ENCODE results near the gene TMEM252.

TMEM252 gene

GRCh38 chr9:68541568-68541967 lies 885 bp upstream of the TMEM252 start:
- no peak for DNase-seq (ENCODE audit: low spot score)

GRCh38 chr9:68538200-68538599 lies 2.5 kb downstream of the TMEM252 start:
- no peak for DNase-seq (ENCODE audit: low spot score)

GRCh38 chr9:68537616-68537880 lies 3.1 kb downstream of the TMEM252 start:
- no peak for DNase-seq (ENCODE audit: low spot score)

- DNase-seq (ENCODE audit: low spot score) = no peak
These were observed 3.6 kb downstream of the TMEM252 start for GRCh38 chr9:68536876-68537615.

- peak; percentile 55 for DNase-seq (ENCODE audit: low spot score)
These were observed 7.0 kb downstream of the TMEM252 start for GRCh38 chr9:68533678-68534077.

- DNase-seq (ENCODE audit: low spot score) = no peak
These were observed 8.6 kb downstream of the TMEM252 start for GRCh38 chr9:68532131-68532530.

- DNase-seq (ENCODE audit: low spot score) = no peak
These were observed 10.1 kb downstream of the TMEM252 start for GRCh38 chr9:68530618-68531017.

- no peak for DNase-seq (ENCODE audit: low spot score)
These were observed 17.2 kb downstream of the TMEM252 start for GRCh38 chr9:68523367-68523936.

- no peak for DNase-seq (ENCODE audit: low spot score)
These were observed 17.7 kb downstream of the TMEM252 start for GRCh38 chr9:68522954-68523353.

- DNase-seq (ENCODE audit: low spot score) = peak; percentile 60
These were observed 18.6 kb downstream of the TMEM252 start for GRCh38 chr9:68522131-68522530.

- no peak for DNase-seq (ENCODE audit: low spot score)
These were observed 25.2 kb downstream of the TMEM252 start for GRCh38 chr9:68515326-68516017.

GRCh38 chr9:68513981-68514380 lies 26.7 kb downstream of the TMEM252 start:
- DNase-seq (ENCODE audit: low spot score) = no peak

GRCh38 chr9:68513385-68513784 lies 27.3 kb downstream of the TMEM252 start:
- DNase-seq (ENCODE audit: low spot score) = no peak

- no peak for DNase-seq (ENCODE audit: low spot score)
These were observed 31.0 kb downstream of the TMEM252 start for GRCh38 chr9:68509689-68510088.

GRCh38 chr9:68508547-68508946 lies 32.1 kb downstream of the TMEM252 start:
- no peak for DNase-seq (ENCODE audit: low spot score)

GRCh38 chr9:68507806-68508145 lies 32.9 kb downstream of the TMEM252 start:
- no peak for DNase-seq (ENCODE audit: low spot score)

GRCh38 chr9:68507130-68507805 lies 33.4 kb downstream of the TMEM252 start:
- DNase-seq (ENCODE audit: low spot score) = no peak

GRCh38 chr9:68506551-68506950 lies 34.1 kb downstream of the TMEM252 start:
- no peak for DNase-seq (ENCODE audit: low spot score)

- DNase-seq (ENCODE audit: low spot score) = peak; percentile 16
These were observed 34.8 kb downstream of the TMEM252 start for GRCh38 chr9:68505681-68506409.

- no peak for DNase-seq (ENCODE audit: low spot score)
These were observed 38.4 kb downstream of the TMEM252 start for GRCh38 chr9:68502279-68502678.

GRCh38 chr9:68500457-68501381 lies 40.0 kb downstream of the TMEM252 start:
- no peak for DNase-seq (ENCODE audit: low spot score)
